ENCODE measurements around the gene ELOVL6. TPM values are rescaled to one million over a fixed set of nuclear protein-coding genes. Genes with fewer than 3 reads are reported as not detected.

The ELOVL6 gene
- total RNA-seq, 1 experiment from 2014 or later: 38.7 TPM

DNA sequence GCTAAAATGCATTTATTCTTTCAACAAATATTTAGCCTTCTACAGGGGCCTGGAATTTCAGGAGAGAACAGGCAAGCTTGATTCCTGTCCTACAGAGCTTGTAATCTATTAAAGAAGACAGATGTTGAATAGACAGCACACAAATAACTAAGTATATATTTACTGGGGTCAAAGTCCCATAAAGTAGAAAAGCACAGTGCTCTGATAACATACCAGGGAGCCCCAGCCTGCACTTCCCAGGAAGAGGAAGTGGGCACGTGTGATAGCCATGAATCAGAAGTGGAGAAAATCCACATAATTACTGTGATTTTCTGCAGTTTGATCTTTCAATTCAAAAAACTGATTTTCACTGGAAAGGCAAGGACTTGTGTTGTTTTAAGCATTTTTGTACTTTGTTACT is 156.7 kb downstream of the ELOVL6 start:
- Histone ChIP-seq H3K27me3 (ENCODE audit: insufficient read depth, low read length) (no peaks in the 10 kb centered on the region), H2AFZ (ENCODE audit: low read depth, low read length, poor library complexity, severe bottlenecking) (no peak overlapping the region), H3K9ac (ENCODE audit: low read length) (no peak overlapping the region), H4K20me1 (ENCODE audit: insufficient read depth) (no peaks in the 10 kb centered on the region), H3K79me2 (ENCODE audit: insufficient read depth, low read length) (no peaks in the 10 kb centered on the region), H3K4me3 (replicated peaks in 1 of 2; ENCODE audit: low read depth in 1 of 2, low read length in 2 of 2) (no peak overlapping the region), H3K4me2 (ENCODE audit: low read length) (no peak overlapping the region), H3K27ac (ENCODE audit: low read depth, low read length) (no peak overlapping the region), H3K36me3 (ENCODE audit: control insufficient read depth in 1 of 2, insufficient read depth in 2 of 2, low read length in 2 of 2) (no peaks in the 10 kb centered on the region), H3K9me2 (ENCODE audit: insufficient read depth) (no peaks in the 10 kb centered on the region), H3K9me3 (ENCODE audit: control insufficient read depth in 1 of 2, insufficient read depth in 1 of 2, low read depth in 1 of 2, low read length in 2 of 2) (no peaks in the 10 kb centered on the region), H3K4me1 (ENCODE audit: control insufficient read depth in 1 of 2, insufficient read depth in 2 of 2, low read length in 2 of 2) (no peaks in the 10 kb centered on the region)
- DNase-seq (ENCODE audit: low read depth, low spot score) (no peak), ATAC-seq (no peak)
- intact Hi-C loops (cut with micrococcal nuclease): no loop called here
- POLR2A ChIA-PET: no interaction called here
- BruUV-seq (replicated peaks): no TSS peak
- CTCF ChIA-PET: no interaction called here
- RAD21 ChIA-PET (ENCODE audit: low non-redundant PET in 1 of 2, low total read pairs in 2 of 2, uncharacterized antibody in 2 of 2, unreplicated experiment in 2 of 2): no interaction called here
- TF ChIP-seq POLR2AphosphoS5 (IDR thresholded peaks at IDR 0.05; ENCODE audit: low read depth, low read length) (no peak), JUND (IDR thresholded peaks at IDR 0.05) (no peak), YY1 (IDR thresholded peaks at IDR 0.05; ENCODE audit: extremely low read depth, insufficient replicate concordance, low read depth, low read length) (no peak), SRF (IDR thresholded peaks at IDR 0.05; ENCODE audit: low read depth) (no peak), ELF1 (IDR thresholded peaks at IDR 0.05; ENCODE audit: borderline replicate concordance, low read depth) (no peak), REST (IDR thresholded peaks at IDR 0.05; ENCODE audit: low read depth) (no peak), ZBTB33 (IDR thresholded peaks at IDR 0.05; ENCODE audit: extremely low read depth, insufficient replicate concordance, low read length) (no peak), EZH2phosphoT487 (IDR thresholded peaks at IDR 0.05; ENCODE audit: borderline replicate concordance) (no peak), SIN3A (IDR thresholded peaks at IDR 0.05; ENCODE audit: low read depth) (no peak), CEBPB (IDR thresholded peaks at IDR 0.05; ENCODE audit: low read depth) (no peak), ZFX (IDR thresholded peaks at IDR 0.05) (no peak), CBX3 (IDR thresholded peaks at IDR 0.05; ENCODE audit: low read depth) (no peak), FOSL1 (IDR thresholded peaks at IDR 0.05; ENCODE audit: low read depth) (no peak), MAX (IDR thresholded peaks at IDR 0.05) (no peak), ZNF274 (IDR thresholded peaks at IDR 0.05; ENCODE audit: low read depth, low read length) (no peak), EGR1 (IDR thresholded peaks at IDR 0.05; ENCODE audit: low read depth) (no peak)
- TF ChIP-seq, protein P1, sequence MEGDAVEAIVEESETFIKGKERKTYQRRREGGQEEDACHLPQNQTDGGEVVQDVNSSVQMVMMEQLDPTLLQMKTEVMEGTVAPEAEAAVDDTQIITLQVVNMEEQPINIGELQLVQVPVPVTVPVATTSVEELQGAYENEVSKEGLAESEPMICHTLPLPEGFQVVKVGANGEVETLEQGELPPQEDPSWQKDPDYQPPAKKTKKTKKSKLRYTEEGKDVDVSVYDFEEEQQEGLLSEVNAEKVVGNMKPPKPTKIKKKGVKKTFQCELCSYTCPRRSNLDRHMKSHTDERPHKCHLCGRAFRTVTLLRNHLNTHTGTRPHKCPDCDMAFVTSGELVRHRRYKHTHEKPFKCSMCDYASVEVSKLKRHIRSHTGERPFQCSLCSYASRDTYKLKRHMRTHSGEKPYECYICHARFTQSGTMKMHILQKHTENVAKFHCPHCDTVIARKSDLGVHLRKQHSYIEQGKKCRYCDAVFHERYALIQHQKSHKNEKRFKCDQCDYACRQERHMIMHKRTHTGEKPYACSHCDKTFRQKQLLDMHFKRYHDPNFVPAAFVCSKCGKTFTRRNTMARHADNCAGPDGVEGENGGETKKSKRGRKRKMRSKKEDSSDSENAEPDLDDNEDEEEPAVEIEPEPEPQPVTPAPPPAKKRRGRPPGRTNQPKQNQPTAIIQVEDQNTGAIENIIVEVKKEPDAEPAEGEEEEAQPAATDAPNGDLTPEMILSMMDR (IDR thresholded peaks at IDR 0.05 in 2 of 3, conservative IDR thresholded peaks at IDR 0.05 in 1 of 3; ENCODE audit: borderline replicate concordance in 1 of 3, insufficient read depth in 1 of 3, low read depth in 2 of 3, low read length in 2 of 3): no peak
